ENCODE results near the gene CBLIF.
A peak's percentile ranks its signal among the peaks of the same experiment; 100 is the strongest.
"Not testable (repeated sequence)": the region's sequence is repeated elsewhere in the genome, so short reads cannot be mapped to it uniquely, and the experiment has no call there.

Gene CBLIF

DNA sequence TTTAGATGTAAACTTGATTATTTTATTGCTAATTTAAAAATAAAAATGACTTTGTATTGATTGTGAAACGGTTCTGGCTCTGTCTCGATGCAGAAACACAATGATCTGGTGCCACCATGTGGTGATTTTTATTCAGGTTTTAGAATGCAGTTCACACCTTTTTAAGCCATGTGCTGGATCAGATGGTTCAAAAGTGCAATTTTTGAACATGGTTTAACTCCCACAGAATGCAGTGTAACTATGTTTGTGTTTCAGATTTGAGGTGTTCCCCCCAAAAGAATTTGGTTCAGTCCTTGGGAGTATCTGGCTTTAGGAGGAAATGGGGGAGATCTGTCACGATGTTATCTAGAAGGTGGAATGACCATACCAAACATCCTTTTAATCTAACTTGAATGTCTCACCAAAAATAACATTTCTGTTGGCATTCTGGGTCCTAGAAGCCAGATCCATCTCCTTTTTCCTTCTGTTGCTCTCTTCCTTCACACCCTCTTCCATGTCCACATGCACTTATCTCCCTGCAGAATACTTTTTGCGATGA lies 42.6 kb downstream of the CBLIF start:
- no peak overlapping the region for H3K4me3 ChIP-seq (ENCODE audit: low read length)
- DNase-seq (ENCODE audit: low read depth, low spot score), result peak; percentile 59

DNA sequence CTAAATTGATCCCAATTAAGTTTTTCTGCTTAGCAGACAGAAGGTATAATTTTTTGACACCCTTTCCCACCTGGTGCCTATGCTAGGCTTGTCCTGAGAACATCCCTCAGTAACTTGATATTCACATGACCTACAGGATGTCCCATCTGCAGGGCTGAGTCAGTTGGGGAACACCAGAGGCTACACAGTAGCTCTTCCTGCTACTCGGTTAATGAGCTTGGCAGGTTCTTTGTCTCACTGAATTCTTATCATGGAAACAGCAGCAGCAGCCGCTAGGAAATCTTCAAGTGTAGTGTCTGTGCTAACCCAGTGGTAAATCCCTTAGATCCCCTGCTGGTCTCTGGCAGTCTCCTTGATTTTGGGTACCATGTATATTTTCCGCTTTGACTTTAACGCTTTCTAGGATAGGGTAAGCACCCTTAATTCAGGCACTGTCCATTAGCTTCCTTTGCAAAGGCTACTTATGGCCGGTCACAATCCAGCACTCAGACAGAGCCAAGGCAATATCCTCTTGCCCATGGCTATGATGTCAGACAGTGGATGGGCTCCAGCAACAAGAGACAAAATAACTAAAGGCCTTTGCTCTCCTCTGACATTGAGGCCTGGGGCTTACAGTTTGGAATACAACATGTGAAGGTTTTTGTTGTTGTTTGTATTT lies 43.2 kb downstream of the CBLIF start:
- no peak for DNase-seq (ENCODE audit: low read depth, low spot score)
- H3K4me3 ChIP-seq (ENCODE audit: low read length), result no peak overlapping the region

DNA sequence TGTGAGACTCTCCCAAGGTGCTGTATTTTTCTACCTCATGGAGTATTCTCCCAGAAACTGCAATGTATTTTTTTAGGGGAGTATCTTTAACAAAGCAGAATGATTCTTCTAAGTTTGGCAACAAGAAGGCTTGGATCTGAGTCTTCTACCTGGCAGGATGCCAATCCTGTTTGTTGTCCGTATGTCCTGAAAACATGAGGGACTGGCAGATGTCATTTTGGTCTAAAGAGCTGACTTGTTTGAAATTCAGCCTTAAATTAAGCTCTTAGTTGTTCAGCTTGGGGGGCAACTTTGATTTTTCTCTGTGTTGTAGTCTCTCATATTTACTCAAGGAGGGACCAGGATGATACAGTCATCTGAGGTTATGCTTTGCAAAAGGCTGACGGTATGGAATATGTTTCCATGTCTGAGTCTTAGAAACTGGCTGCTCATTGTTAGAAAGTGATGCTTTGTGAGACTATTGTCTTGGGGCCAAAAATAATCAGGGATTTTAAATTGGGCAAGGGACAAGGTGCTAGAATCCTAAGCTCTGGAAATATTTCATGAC lies 44.1 kb downstream of the CBLIF start:
- no peak for DNase-seq (ENCODE audit: low read depth, low spot score)
- H3K4me3 ChIP-seq (ENCODE audit: low read length), result no peak overlapping the region

DNA sequence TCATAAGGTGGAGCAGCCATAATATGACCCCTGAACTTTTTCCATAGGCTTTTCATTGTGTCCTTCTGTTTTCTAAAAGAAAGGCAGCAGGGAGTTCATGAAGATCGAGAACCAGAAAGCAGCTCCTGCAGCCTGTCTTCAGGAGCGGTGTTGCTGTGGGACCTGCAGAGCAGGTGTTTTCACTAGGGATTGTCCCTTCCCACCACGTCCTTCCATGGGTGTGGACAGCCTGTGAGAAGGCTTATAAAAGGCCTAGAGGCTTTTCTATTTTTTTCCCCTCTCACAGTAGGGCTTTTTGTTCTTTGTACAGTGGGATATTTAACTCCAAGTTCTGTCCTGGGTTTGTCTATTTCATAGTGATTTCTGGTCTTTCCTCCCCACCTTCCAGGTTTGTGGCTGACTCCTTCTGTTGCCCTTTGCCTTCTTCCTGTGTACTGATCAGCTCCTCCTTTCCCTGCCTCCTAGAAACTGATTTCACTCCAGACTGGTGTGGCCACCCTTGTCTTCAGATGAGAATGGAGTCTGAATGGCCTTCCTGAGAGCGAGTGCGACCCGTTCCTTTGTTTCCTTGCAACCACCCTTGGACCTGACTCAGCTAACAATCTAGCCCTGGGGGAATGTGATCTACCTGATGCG lies 44.8 kb downstream of the CBLIF start:
- H3K4me3 ChIP-seq (ENCODE audit: low read length), result no peak overlapping the region
- no peak for DNase-seq (ENCODE audit: low read depth, low spot score)

DNA sequence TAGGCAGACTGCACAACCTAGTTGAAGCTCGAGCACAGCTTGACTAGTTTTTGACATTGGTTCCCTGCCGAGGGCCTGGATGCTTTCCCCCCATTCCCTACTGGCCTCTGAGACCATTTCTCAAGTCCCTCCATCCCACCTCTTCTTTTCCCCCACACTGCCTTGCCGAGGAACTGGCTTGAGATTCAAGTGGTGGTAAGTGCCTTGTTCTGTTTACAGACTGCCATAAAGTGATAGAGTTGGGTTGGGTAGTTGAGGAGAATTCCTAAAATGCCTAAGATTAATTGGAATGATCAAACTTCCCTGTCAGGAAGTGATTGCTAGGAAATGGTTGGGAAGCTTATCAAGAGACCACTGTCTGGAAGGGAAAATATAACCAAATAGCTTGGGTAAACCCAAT lies 50.9 kb downstream of the CBLIF start:
- DNase-seq (ENCODE audit: low read depth, low spot score), result no peak
- no peak overlapping the region for H3K4me3 ChIP-seq (ENCODE audit: low read length)

DNA sequence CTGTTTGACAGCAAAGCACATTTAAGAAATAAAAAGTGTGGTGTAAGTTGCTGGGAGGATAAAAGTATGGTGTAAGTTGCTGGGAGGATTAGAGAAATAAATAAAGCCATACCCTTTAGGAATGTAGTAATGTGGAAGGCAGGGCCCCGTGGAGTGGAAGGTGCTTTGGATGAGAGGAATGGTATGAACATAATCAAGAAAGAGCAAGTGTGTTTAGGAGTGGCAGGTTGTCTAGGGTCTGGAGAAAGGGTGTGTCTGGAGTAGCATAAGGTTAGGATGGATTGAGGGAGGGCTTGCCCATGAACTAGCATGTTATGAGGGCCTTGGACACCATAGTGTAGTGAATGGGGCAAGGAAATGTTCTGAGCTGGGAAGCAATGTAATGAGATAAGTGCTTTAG lies 52.8 kb downstream of the CBLIF start:
- H3K4me3 ChIP-seq (ENCODE audit: low read length), result no peak overlapping the region
- DNase-seq (ENCODE audit: low read depth, low spot score), result no peak

DNA sequence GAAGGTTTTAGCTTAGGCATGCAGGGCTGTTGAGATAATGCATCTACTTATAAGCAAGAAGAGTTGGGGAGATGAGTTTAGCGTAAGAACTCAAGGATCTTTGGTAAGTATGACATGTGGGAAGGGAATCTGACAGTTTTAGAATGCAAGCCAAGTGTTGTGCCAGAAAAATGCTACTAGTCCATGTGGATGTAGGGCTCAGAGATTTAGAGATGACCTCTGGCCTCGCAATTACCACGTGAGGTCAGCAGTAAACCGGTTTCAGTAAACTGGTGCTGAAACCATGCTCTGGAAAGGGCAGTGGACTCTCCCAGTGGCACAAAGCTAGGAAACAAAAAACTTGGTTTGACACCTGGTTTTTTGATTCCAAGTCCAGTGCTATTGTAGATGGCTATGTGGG lies 53.7 kb downstream of the CBLIF start:
- H3K4me3 ChIP-seq (ENCODE audit: low read length), result no peak overlapping the region
- no peak for DNase-seq (ENCODE audit: low read depth, low spot score)

DNA sequence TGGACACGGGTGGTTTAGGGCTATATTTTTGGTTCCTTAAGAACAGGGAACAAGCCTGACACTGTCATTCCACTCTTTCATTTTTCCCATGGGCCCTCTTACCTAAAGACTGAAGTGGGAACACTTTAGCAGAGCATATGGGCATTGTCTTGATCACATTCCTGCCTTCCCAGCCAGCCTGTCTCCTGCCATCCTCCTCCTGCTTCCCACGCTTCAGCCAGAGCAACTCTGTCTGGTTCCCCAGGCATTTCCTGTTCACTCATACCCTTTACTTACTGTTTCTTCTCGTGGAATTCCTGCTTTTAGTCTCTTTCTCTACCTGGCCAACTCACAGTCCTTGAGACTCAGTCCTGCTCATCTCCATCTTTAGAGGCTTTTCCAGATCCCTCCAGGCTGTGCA lies 57.5 kb downstream of the CBLIF start:
- DNase-seq (ENCODE audit: low read depth, low spot score), result no peak
- H3K4me3 ChIP-seq (ENCODE audit: low read length), result no peak overlapping the region

DNA sequence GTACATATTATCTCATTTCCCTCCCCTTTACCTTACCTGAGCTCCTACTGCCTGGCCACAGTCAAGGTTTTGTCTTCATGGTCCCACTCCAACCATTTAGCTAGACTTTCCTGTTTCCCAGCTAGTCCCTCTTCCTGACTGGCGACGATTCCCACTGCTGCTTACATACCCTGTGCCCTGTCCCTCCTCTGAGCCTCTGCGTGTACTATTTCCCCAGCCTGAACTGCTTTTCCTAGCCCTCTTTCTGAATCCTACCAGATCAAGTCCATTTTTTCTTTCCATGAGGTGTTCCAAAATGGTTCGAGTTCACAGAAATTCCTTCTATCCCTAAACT lies 58.1 kb downstream of the CBLIF start:
- no peak for DNase-seq (ENCODE audit: low read depth, low spot score)
- H3K4me3 ChIP-seq (ENCODE audit: low read length), result no peak overlapping the region

DNA sequence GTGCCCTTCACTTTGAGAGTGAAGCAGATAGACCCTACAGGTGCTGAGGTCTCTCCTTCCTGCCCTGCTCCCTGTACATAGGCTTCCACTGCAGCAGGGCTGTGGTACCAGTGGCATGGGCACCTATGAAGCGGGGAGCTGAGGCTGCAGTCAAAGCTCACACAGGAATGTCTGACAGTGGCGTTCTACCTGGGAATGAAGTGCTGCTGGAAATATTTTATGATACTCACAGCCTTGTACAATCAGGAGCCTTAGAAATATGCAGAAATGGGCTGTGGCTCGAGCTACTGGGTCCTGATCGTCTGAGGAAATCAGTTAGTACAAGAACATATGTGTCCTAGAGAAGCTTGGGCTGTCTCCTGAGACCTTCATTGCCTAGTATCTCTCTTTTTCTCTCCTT lies 59.5 kb downstream of the CBLIF start:
- no peak for DNase-seq (ENCODE audit: low read depth, low spot score)
- no peak overlapping the region for H3K4me3 ChIP-seq (ENCODE audit: low read length)

DNA sequence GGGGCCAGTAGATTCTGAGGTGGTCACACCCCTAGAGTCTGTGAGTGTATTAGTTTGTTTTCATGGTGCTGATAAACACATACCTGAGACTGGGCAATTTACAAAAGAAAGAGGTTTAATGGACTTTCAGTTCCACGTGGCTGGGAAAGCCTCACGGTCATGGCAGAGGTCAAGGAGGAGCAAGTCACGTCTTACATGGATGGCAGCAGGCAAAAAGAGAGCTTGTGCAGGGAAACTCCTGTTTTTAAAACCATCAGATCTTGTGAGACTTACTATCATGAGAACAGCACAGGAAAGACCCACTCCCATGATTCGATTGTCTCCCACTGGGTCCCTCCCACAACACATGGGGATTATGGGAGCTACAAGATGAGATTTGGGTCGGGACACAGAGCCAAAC lies 60.9 kb downstream of the CBLIF start:
- not testable (repeated sequence) for DNase-seq (ENCODE audit: low read depth, low spot score); H3K4me3 ChIP-seq (ENCODE audit: low read length)

DNA sequence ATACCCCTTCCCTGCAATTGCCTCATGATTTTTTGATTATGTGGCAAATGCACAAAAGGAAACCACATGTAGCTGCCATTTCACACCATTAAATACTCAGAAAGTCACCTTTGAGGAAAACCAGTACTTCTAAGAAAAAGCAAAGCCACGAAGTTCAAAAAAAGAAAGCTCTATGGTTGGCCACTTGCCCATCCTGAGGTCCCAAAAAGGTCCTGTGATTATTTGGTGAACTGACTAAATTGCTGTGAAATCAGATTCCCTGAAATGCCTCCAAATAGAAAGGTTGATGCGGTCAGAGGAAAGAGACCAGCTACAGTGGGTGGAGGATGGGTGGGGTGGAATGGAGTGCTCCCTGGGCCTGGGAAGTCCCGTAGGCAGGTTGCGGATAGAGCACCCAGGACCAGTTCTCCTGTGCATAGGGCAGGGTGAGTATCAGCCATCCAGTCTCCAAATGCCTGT lies 61.6 kb downstream of the CBLIF start:
- no peak overlapping the region for H3K4me3 ChIP-seq (ENCODE audit: low read length)
- DNase-seq (ENCODE audit: low read depth, low spot score), result no peak

DNA sequence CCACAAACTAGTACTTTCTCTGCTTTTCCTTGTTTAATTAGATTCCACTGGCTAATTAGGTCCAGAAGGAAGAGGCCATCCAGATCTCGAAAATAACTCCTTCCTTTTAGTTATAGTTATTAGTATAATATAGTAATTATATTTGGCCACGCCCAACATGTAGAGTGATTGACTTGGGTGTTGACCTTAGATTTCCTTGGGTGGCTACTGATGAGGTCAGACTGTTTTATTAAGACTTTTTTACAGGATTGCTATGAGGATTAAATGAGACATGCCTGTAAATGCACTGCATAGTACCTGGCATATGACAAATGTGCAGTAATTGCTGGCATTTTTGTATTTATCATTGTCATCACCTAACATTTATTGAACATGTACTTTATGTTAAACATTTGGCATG lies 63.2 kb downstream of the CBLIF start:
- no peak for DNase-seq (ENCODE audit: low read depth, low spot score)
- no peak overlapping the region for H3K4me3 ChIP-seq (ENCODE audit: low read length)

DNA sequence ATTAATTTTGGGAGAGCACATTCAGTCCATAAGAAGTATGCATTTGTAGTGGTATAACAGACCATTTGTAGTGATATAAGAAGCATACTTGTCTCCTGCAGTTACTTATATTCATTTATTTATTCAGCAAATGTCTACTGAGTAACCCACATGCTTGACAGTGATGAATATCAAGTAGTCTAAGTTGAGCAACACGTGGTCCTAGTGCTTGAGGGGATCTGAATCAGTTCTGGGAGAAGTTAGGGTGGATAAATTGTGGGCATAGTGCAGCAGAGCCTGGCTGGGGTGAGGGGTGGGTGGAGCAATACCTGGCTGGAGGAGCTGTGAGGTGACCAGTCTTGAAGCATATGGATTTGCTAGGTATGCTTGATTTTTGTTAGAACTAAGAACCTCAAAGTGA lies 65.8 kb downstream of the CBLIF start:
- H3K4me3 ChIP-seq (ENCODE audit: low read length), result no peak overlapping the region
- DNase-seq (ENCODE audit: low read depth, low spot score), result no peak

Measured in Jurkat, Clone E6-1 (cell line).